SHP77 treated with DMSO at 0.1 percent for 48 hours (cell line): ENCODE measurements around the gene DHRS12.
"Not testable (repeated sequence)": the region's sequence is repeated elsewhere in the genome, so short reads cannot be mapped to it uniquely, and the experiment has no call there.

Experiments used
- DNase-seq: peaks from one replicate; lab custom pipeline; 2025; lab: John Stamatoyannopoulos, UW

Gene DHRS12

GRCh38 chr13:51827254-51827653 lies 23.3 kb upstream of the DHRS12 start:
- DNase-seq: no peak

- DNase-seq: no peak
Measured at GRCh38 chr13:51826606-51827005, 22.6 kb upstream of the DHRS12 start.

GRCh38 chr13:51825681-51826254 lies 21.8 kb upstream of the DHRS12 start:
- DNase-seq: no peak

- DNase-seq: no peak
Measured at GRCh38 chr13:51825165-51825592, 21.2 kb upstream of the DHRS12 start.

- DNase-seq: not testable (repeated sequence)
Measured at GRCh38 chr13:51824712-51825111, 20.7 kb upstream of the DHRS12 start.

- no peak for DNase-seq
Measured at GRCh38 chr13:51823863-51824262, 19.9 kb upstream of the DHRS12 start.

- no peak for DNase-seq
Measured at GRCh38 chr13:51823359-51823758, 19.4 kb upstream of the DHRS12 start.

- no peak for DNase-seq
Measured at GRCh38 chr13:51822106-51822815, 18.3 kb upstream of the DHRS12 start.

GRCh38 chr13:51821606-51822005 lies 17.6 kb upstream of the DHRS12 start:
- DNase-seq: no peak

- no peak for DNase-seq
Measured at GRCh38 chr13:51820016-51820597, 16.1 kb upstream of the DHRS12 start.

- no peak for DNase-seq
Measured at GRCh38 chr13:51819544-51819943, 15.6 kb upstream of the DHRS12 start.

GRCh38 chr13:51818781-51819511 lies 15.0 kb upstream of the DHRS12 start:
- DNase-seq: no peak

- no peak for DNase-seq
Measured at GRCh38 chr13:51818276-51818675, 14.3 kb upstream of the DHRS12 start.

- DNase-seq: no peak
Measured at GRCh38 chr13:51817717-51818116, 13.8 kb upstream of the DHRS12 start.

- no peak for DNase-seq
Measured at GRCh38 chr13:51816604-51817249, 12.8 kb upstream of the DHRS12 start.

- DNase-seq: no peak
Measured at GRCh38 chr13:51815848-51816247, 11.9 kb upstream of the DHRS12 start.

GRCh38 chr13:51814825-51815650 lies 11.1 kb upstream of the DHRS12 start:
- DNase-seq: peak; percentile 30

- DNase-seq: no peak
Measured at GRCh38 chr13:51814071-51814470, 10.1 kb upstream of the DHRS12 start.

- no peak for DNase-seq
Measured at GRCh38 chr13:51811920-51812451, 8.0 kb upstream of the DHRS12 start.

- no peak for DNase-seq
Measured at GRCh38 chr13:51811046-51811445, 7.1 kb upstream of the DHRS12 start.

- no peak for DNase-seq
Measured at GRCh38 chr13:51808811-51809210, 4.8 kb upstream of the DHRS12 start.
